Liver (tissue), 9 donors: ENCODE measurements around the gene STPG4. TPM values are rescaled to one million over a fixed set of nuclear protein-coding genes. Genes with fewer than 3 reads are reported as not detected.
A peak's percentile ranks its signal among the peaks of the same experiment; 100 is the strongest.

ENCODE experiments used
- DNase-seq: peaks from one replicate; pipeline ENCODE4 v3.0.0-alpha.2; 2017; ENCODE audit warnings: low spot score
- H3K27ac ChIP-seq, 2 donors: one replicate each; pipeline ENCODE4 v1.7.0; 2013; ENCODE audit warnings: inconsistent platforms in 2 of 2, low read length in 2 of 2, control low read depth in 1 of 2, low read depth in 1 of 2, mild to moderate bottlenecking in 1 of 2
- H3K27me3 ChIP-seq, 4 donors: one replicate each; pipeline versions ENCODE4 v1.6.1 to v1.7.0; 2013; ENCODE audit warnings: low read length in 3 of 4, inconsistent platforms in 1 of 4, mild to moderate bottlenecking in 1 of 4, moderate library complexity in 1 of 4; ENCODE audit not compliant: control insufficient read depth in 4 of 4, insufficient read depth in 4 of 4
- H3K36me3 ChIP-seq, 4 donors: one replicate each; pipeline versions ENCODE4 v1.6.1 to v1.7.0; 2013; ENCODE audit warnings: low read length in 3 of 4, mild to moderate bottlenecking in 3 of 4, low read depth in 1 of 4, moderate library complexity in 1 of 4; ENCODE audit not compliant: control insufficient read depth in 4 of 4, insufficient read depth in 3 of 4
- H3K4me1 ChIP-seq, 4 donors: one replicate each; pipeline versions ENCODE4 v1.6.1 to v1.7.0; 2013; ENCODE audit warnings: low read length in 3 of 4, mild to moderate bottlenecking in 3 of 4, moderate library complexity in 1 of 4; ENCODE audit not compliant: control insufficient read depth in 4 of 4, insufficient read depth in 4 of 4
- H3K4me3 ChIP-seq, 3 donors: one replicate each; pipeline versions ENCODE4 v1.6.1 to v1.7.0; 2013; ENCODE audit warnings: low read length in 3 of 3, control low read depth in 1 of 3, low read depth in 1 of 3, mild to moderate bottlenecking in 1 of 3
- H3K9ac ChIP-seq, 2 donors: one replicate each; pipeline ENCODE4 v1.7.0; 2013; ENCODE audit warnings: low read length in 2 of 2, mild to moderate bottlenecking in 2 of 2, moderate library complexity in 2 of 2, control low read depth in 1 of 2, low read depth in 1 of 2
- H3K9me3 ChIP-seq, 4 donors: one replicate each; pipeline versions ENCODE4 v1.6.1 to v1.7.0; 2013; ENCODE audit warnings: low read length in 3 of 4; ENCODE audit not compliant: control insufficient read depth in 4 of 4
- EGR1 ChIP-seq, 2 donors: IDR thresholded peaks; 2 replicates each; pipeline ENCODE4 v1.6.1; 2016 to 2018; ENCODE audit warnings: antibody characterized with exemption in 2 of 2, low read depth in 2 of 2
- FOXA1 ChIP-seq: IDR thresholded peaks from 2 replicates; pipeline ENCODE4 v1.6.1; 2016; ENCODE audit warnings: antibody characterized with exemption
- FOXA2 ChIP-seq: IDR thresholded peaks from 2 replicates; pipeline ENCODE4 v1.6.1; 2016; ENCODE audit warnings: antibody characterized with exemption
- GABPA ChIP-seq, 2 donors: IDR thresholded peaks in 1 of 2; conservative IDR thresholded peaks in 1 of 2; 2 replicates each; pipeline ENCODE4 v1.6.1; 2016; ENCODE audit warnings: antibody characterized with exemption in 2 of 2, mild to moderate bottlenecking in 1 of 2, moderate library complexity in 1 of 2
- HNF4A ChIP-seq, 2 donors: conservative IDR thresholded peaks; 2 replicates each; pipeline ENCODE4 v1.6.1; 2016; ENCODE audit warnings: antibody characterized with exemption in 2 of 2, mild to moderate bottlenecking in 2 of 2
- HNF4G ChIP-seq: IDR thresholded peaks from 2 replicates; pipeline ENCODE4 v1.6.1; 2016; ENCODE audit warnings: antibody characterized with exemption
- JUND ChIP-seq, 2 donors: IDR thresholded peaks; 2 replicates each; pipeline ENCODE4 v1.6.1; 2016; ENCODE audit warnings: antibody characterized with exemption in 2 of 2
- NR2F2 ChIP-seq: IDR thresholded peaks from 2 replicates; pipeline ENCODE4 v1.6.1; 2016; ENCODE audit warnings: antibody characterized with exemption
- RAD21 ChIP-seq, 2 donors: IDR thresholded peaks; 2 replicates each; pipeline ENCODE4 v1.6.1; 2016; ENCODE audit warnings: antibody characterized with exemption in 2 of 2, mild to moderate bottlenecking in 2 of 2
- RXRA ChIP-seq, 2 donors: IDR thresholded peaks; 2 replicates each; pipeline ENCODE4 v1.6.1; 2017 to 2018; ENCODE audit warnings: antibody characterized with exemption in 2 of 2, mild to moderate bottlenecking in 1 of 2
- SP1 ChIP-seq: IDR thresholded peaks from 2 replicates; pipeline ENCODE4 v1.6.1; 2018; ENCODE audit warnings: antibody characterized with exemption, mild to moderate bottlenecking
- YY1 ChIP-seq: IDR thresholded peaks from 2 replicates; pipeline ENCODE4 v1.6.1; 2016; ENCODE audit warnings: antibody characterized with exemption, mild to moderate bottlenecking
- WGBS: extraction: QIAGEN DNeasy Blood & Tissue Kit; methylation state at CpG from one replicate; pipeline ENCODE4 v1.1.7; 2013; 5-methylcytosine and 5-hydroxymethylcytosine counted together
- polyA plus RNA-seq, 2 donors: library from polyadenylated mRNA; stranded (reverse) in 1 of 2; unstranded in 1 of 2; fragments of 200-250 nt in 1 of 2; fragments of >200 nt in 1 of 2; fragmentation: Nextera tagmentation in 1 of 2; extraction: Ambion mirVana in 1 of 2; gene quantifications; one replicate each; pipeline versions ENCODE4 v1.2.1 to v1.2.3, GENCODE V29; 2013 to 2015
- total RNA-seq, 2 donors: library from RNA; depleted of rRNA; stranded (reverse); fragments of >200 nt; gene quantifications; one replicate each; pipeline ENCODE4 v1.2.3, GENCODE V29; 2014
- TF ChIP-seq, protein P1 (sequence below): IDR thresholded peaks from 2 replicates; pipeline ENCODE4 v1.6.1; 2016; ENCODE audit warnings: antibody characterized with exemption
- TF ChIP-seq, protein P2 (sequence below): IDR thresholded peaks from 2 replicates; pipeline ENCODE4 v1.6.1; 2016; ENCODE audit warnings: antibody characterized with exemption
- TF ChIP-seq, protein P3 (sequence below): IDR thresholded peaks from 2 replicates; pipeline ENCODE4 v1.6.1; 2016; ENCODE audit warnings: antibody characterized with exemption, mild to moderate bottlenecking
- TF ChIP-seq, protein P4 (sequence below): fragments of 150-350 bp; IDR thresholded peaks from 2 replicates; pipeline ENCODE4 v1.5.1; 2017; ENCODE audit warnings: improper control_type of control experiment, low read depth, low read length; ENCODE audit not compliant: missing input control
- donor health status: healthy.
- donor health status: healthy.
- donor health status: healthy.
- donor health status: healthy.
- donor health status: healthy.

The STPG4 gene
- total and polyA plus RNA-seq, 4 donors = 0.25 TPM; not detected in 3

DNA sequence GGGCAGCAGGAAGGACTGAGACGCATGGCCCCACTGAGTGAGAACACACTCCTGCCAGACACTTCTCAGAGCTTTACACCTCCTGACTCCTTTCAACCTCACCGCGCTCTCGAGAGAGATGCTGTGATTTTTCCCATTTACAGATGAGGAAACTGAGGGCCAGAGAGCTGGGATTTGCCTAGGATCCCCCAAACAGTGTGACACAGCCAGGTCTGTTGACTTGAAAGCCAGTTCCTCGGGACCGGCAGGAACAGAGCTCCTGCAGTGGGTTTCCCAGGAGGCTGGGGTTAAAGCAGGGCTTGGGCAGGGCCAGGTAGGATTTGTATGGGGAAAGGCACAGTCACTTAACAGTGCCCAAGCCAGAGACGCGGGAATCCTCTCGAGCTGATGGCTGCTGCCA, 81.9 kb downstream of the STPG4 start:
- TF ChIP-seq, protein P1, sequence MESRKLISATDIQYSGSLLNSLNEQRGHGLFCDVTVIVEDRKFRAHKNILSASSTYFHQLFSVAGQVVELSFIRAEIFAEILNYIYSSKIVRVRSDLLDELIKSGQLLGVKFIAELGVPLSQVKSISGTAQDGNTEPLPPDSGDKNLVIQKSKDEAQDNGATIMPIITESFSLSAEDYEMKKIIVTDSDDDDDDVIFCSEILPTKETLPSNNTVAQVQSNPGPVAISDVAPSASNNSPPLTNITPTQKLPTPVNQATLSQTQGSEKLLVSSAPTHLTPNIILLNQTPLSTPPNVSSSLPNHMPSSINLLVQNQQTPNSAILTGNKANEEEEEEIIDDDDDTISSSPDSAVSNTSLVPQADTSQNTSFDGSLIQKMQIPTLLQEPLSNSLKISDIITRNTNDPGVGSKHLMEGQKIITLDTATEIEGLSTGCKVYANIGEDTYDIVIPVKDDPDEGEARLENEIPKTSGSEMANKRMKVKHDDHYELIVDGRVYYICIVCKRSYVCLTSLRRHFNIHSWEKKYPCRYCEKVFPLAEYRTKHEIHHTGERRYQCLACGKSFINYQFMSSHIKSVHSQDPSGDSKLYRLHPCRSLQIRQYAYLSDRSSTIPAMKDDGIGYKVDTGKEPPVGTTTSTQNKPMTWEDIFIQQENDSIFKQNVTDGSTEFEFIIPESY = no peak
- TF ChIP-seq SP1 = no peak
- no peak for TF ChIP-seq NR2F2
- TF ChIP-seq HNF4A (conservative IDR thresholded peaks at IDR 0.05) = no peak
- TF ChIP-seq, protein P2, sequence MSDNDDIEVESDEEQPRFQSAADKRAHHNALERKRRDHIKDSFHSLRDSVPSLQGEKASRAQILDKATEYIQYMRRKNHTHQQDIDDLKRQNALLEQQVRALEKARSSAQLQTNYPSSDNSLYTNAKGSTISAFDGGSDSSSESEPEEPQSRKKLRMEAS = no peak
- no peak for TF ChIP-seq GABPA (IDR thresholded peaks at IDR 0.05 in 1 of 2, conservative IDR thresholded peaks at IDR 0.05 in 1 of 2)
- TF ChIP-seq, protein P3, sequence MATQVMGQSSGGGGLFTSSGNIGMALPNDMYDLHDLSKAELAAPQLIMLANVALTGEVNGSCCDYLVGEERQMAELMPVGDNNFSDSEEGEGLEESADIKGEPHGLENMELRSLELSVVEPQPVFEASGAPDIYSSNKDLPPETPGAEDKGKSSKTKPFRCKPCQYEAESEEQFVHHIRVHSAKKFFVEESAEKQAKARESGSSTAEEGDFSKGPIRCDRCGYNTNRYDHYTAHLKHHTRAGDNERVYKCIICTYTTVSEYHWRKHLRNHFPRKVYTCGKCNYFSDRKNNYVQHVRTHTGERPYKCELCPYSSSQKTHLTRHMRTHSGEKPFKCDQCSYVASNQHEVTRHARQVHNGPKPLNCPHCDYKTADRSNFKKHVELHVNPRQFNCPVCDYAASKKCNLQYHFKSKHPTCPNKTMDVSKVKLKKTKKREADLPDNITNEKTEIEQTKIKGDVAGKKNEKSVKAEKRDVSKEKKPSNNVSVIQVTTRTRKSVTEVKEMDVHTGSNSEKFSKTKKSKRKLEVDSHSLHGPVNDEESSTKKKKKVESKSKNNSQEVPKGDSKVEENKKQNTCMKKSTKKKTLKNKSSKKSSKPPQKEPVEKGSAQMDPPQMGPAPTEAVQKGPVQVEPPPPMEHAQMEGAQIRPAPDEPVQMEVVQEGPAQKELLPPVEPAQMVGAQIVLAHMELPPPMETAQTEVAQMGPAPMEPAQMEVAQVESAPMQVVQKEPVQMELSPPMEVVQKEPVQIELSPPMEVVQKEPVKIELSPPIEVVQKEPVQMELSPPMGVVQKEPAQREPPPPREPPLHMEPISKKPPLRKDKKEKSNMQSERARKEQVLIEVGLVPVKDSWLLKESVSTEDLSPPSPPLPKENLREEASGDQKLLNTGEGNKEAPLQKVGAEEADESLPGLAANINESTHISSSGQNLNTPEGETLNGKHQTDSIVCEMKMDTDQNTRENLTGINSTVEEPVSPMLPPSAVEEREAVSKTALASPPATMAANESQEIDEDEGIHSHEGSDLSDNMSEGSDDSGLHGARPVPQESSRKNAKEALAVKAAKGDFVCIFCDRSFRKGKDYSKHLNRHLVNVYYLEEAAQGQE = no peak
- TF ChIP-seq RAD21 (IDR thresholded peaks at IDR 0.05) = no peak
- TF ChIP-seq HNF4G = no peak
- no peak for TF ChIP-seq RXRA (IDR thresholded peaks at IDR 0.05)
- no peak for TF ChIP-seq YY1
- TF ChIP-seq JUND (IDR thresholded peaks at IDR 0.05) = no peak
- TF ChIP-seq FOXA1 = no peak
- TF ChIP-seq, protein P4, sequence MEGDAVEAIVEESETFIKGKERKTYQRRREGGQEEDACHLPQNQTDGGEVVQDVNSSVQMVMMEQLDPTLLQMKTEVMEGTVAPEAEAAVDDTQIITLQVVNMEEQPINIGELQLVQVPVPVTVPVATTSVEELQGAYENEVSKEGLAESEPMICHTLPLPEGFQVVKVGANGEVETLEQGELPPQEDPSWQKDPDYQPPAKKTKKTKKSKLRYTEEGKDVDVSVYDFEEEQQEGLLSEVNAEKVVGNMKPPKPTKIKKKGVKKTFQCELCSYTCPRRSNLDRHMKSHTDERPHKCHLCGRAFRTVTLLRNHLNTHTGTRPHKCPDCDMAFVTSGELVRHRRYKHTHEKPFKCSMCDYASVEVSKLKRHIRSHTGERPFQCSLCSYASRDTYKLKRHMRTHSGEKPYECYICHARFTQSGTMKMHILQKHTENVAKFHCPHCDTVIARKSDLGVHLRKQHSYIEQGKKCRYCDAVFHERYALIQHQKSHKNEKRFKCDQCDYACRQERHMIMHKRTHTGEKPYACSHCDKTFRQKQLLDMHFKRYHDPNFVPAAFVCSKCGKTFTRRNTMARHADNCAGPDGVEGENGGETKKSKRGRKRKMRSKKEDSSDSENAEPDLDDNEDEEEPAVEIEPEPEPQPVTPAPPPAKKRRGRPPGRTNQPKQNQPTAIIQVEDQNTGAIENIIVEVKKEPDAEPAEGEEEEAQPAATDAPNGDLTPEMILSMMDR = no peak
- Histone ChIP-seq H3K4me1 (peaks cover under 1 to 31% (median 15%) of the 10 kb centered on the region in 4 donors), H3K9ac (no peak overlapping the region), H3K36me3 (peaks cover 0 to 4% (median 0%) of the 10 kb centered on the region in 4 donors), H3K27ac (peak overlapping the region; percentile 52 to 72), H3K9me3 (no peaks in the 10 kb centered on the region), H3K4me3 (no peak overlapping the region), H3K27me3 (no peaks in the 10 kb centered on the region)
- whole genome bisulfite sequencing = 96% methylated on average over 9 of the region's 9 CpGs
- no peak for DNase-seq

DNA sequence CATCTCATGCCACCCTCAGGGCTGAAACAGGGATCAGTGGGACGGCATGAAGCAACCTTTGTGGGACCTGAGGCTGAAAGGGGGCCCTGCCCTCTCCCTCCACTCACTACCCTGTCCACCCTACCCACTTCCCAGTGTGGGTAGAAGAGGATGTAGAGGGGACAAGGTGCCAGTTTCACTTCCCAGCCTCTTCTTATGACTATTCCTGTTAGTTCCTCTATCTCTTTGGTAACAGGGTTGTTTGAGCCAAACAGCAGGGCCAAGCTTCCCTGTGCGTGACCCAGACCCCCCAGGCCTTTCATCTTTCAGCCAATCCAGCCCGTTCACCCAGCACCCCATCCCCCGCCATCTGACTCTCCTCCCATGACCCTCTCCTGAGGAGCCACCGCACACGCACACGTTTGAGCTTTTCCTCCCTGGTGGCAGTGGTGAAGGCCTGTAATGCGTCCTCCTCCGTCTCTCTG, 82.3 kb downstream of the STPG4 start:
- peaks cover 0 to 4% (median 0%) of the 10 kb centered on the region in 4 donors for H3K36me3 ChIP-seq
- peak overlapping the region; percentile 52 to 72 for H3K27ac ChIP-seq
- no peak overlapping the region for H3K9ac ChIP-seq
- no peaks in the 10 kb centered on the region for H3K9me3 ChIP-seq
- no peak overlapping the region for H3K4me3 ChIP-seq
- WGBS = 84% methylated on average over 9 of the region's 9 CpGs
- H3K27me3 ChIP-seq = no peaks in the 10 kb centered on the region
- DNase-seq = no peak
- H3K4me1 ChIP-seq = peaks cover 5 to 35% (median 15%) of the 10 kb centered on the region in 4 donors
- TF ChIP-seq, protein P3 = no peak
- TF ChIP-seq YY1 = no peak
- TF ChIP-seq EGR1 (IDR thresholded peaks at IDR 0.05; ENCODE audit: low read depth in 2 of 2) = peak in 1 of 2 donors; percentile 11
- TF ChIP-seq HNF4A (conservative IDR thresholded peaks at IDR 0.05) = no peak
- TF ChIP-seq FOXA1 = no peak
- TF ChIP-seq, protein P2 = peak; percentile 27
- no peak for TF ChIP-seq SP1
- TF ChIP-seq RXRA (IDR thresholded peaks at IDR 0.05) = no peak
- TF ChIP-seq FOXA2 = no peak
- TF ChIP-seq, protein P4 = no peak
